HG02840 (cell line): ENCODE measurements around the gene ALOX15B.
"Not testable (repeated sequence)": the region's sequence is repeated elsewhere in the genome, so short reads cannot be mapped to it uniquely, and the experiment has no call there.

Source experiments
- ATAC-seq: cut with Tn5 transposase; IDR thresholded peaks from one replicate; pipeline ENCODE4 v1.9.1; 2021; ENCODE audit warnings: mild to moderate bottlenecking, moderate library complexity, moderate number of reproducible peaks; ENCODE audit not compliant: unreplicated experiment, low FRiP score

The ALOX15B gene

GRCh38 chr17:8012996-8013640 is 25.7 kb upstream of the ALOX15B start:
- ATAC-seq = no peak

DNA sequence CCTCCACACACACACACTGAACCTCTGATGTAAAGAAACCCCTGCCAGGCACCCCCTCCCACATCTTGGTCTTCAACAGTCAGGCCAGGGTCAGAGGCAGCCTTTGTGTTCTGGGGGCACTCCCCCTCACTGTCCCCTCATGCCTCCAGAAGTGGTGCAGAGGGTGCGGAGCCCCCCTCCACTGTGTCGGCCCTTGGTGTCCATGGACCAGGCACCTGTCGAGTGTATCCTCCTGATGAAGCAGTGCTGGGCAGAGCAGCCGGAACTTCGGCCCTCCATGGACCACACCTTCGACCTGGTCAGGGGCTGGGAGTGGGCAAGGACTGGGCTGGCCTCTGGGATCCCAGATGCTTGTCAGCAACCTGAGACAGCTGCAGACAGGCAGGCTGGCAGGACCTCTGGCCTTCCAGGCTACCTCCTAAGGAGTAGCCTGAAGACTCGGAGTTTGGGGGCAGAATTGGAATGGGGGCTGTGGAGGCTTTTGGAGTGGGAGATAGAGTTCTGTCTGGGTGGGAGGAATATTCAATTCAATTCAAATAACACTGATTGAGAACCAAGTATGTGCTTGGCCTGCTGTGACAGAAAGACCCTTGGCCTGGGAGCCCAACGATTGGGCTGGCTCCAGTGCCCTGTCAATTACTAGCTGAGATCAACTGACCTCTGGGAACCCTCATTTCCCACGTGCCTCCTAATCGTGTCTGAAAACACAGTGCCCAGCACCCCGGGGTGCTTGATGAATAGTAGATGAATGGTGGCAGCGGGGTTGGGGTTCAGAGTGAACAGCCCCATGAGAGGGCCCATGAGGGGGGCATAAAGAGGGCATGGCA is 24.9 kb upstream of the ALOX15B start:
- ATAC-seq = no peak

DNA sequence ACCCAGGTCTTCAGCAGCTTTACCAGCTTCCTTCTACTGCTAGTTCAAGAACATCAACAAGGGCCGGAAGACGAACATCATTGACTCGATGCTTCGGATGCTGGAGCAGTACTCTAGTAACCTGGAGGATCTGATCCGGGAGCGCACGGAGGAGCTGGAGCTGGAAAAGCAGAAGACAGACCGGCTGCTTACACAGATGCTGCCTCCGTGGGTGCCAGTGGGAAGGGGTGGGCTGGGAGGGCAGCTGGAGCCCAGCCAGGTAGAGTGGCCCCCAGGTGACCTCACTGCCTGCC is 24.4 kb upstream of the ALOX15B start:
- ATAC-seq = no peak

GRCh38 chr17:8015236-8015956 is 23.5 kb upstream of the ALOX15B start:
- no peak for ATAC-seq

- ATAC-seq = no peak
Observed at GRCh38 chr17:8015957-8016631, 22.8 kb upstream of the ALOX15B start.

DNA sequence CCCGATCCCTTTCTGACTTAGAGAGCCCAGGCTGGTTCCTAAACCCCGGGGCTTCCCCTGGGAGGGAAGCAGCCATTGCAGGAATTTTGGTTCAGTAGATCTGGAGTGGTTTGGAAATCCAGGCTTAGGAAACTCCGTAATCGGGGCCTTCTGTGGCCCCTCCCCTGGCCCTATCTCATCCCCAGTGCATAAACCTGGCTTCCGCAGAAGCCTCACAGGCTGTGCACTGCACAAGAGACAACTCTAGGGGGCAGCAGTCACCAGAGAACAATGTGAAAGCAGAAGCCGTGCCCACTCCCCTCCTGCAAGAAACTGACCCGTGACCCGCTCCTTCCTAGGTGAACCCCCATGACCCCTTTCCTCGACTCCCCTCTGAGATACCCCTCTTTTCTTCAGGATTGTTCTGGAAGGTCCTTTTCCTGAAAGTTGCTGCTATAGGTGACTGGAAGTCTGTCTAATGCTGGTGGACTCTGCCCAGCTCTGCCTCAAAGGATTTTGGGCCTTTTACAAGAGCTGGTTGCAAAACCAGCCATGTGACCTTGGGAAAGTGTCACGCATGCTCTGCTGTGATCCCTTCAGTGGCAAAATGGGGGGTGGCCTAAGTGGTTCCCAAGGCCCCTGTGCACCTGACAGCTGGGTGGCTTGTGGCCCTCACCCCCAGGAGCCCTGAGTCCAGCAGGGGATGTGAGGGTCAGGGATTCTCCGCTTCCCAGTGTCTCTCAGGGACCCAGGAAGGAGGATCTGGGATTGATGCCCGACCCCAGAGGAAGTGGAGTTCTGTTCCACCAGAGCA is 22.0 kb upstream of the ALOX15B start:
- no peak for ATAC-seq

- ATAC-seq = no peak
Observed at GRCh38 chr17:8018436-8018835, 20.4 kb upstream of the ALOX15B start.

GRCh38 chr17:8019166-8019565 is 19.7 kb upstream of the ALOX15B start:
- ATAC-seq = no peak

DNA sequence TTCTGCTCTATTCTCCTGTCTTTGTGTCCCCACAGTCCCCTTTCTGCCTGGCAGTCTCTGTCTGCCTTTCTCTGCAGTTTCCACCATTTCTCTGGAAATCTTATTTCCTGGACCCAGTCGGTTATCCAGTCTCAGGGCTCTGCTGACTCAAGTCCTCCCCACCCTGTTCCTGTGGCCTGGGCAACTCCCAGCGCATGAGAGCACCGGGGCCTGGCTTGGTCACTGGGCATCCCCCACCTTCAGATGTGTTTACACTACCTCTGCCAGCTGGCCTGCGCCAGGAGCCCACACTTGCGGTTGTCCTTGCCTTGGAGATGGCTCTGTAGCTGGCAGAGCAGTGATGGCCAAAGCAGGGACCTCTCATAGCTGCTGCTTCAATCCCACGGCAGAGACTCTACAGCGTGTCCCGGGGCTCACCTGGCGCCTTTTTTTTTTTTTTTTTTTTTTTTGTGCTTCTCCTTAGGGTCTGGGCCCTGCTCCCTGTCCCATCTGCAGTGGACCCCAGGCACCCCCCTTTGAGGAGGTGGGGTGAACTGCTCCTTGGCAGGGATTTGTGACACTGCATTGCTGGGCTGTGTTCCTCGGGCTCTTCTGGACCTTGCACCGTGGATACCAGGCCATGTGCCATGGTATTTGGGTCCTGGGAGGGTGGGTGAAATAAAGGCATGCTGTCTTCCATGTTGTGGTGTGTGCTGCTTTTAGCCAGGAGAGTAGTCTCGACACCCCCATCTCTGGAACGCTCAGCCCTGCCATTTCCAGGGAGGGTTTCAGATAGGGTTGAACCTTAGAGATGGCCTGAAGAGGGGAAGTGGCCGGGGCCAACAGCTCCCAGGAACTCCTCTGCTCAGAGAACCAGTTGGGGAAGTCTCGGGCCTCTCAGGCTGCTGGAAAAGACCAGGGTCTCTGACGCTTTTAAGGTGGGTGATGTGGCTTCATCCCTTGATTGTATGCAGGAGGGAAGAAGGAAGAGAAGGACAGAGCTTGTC is 18.9 kb upstream of the ALOX15B start:
- ATAC-seq = no peak

DNA sequence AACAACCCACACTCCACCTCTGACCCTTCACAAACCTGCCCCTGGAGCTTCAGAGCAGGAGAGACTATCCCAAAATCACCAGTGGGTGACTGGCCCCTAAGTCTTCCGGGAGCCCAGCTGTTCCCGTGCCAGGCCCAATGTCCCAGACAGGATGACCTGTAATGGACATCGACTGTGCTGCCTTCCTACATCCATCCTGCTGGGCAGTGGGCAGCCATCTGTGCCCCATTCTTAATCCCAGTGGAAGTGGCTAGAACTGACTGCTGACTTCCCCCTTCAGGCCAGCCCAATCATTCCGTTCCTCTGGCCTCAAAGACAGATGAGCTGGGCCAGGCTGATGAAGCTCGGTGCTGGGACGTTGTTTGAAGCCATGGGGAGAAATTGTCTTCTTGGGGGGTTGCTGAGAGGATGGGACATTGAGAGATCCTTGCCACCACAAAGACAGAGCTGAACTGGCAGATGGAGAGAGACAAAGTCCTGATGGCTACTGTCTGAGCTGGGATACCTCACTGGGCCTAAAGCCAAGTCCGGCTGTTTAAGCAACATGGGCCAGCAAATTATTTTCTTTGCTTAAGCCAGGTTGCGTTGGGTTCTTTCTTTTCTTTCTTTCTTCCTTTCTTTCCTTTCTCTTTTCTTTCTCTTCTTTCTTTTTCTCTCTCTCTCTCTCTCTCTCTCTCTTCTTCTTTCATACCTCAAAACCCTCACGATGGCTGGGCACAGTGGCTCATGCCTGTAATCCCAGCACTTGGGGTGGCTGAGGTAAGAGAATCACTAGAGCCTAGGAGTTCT is 17.9 kb upstream of the ALOX15B start:
- no peak for ATAC-seq

DNA sequence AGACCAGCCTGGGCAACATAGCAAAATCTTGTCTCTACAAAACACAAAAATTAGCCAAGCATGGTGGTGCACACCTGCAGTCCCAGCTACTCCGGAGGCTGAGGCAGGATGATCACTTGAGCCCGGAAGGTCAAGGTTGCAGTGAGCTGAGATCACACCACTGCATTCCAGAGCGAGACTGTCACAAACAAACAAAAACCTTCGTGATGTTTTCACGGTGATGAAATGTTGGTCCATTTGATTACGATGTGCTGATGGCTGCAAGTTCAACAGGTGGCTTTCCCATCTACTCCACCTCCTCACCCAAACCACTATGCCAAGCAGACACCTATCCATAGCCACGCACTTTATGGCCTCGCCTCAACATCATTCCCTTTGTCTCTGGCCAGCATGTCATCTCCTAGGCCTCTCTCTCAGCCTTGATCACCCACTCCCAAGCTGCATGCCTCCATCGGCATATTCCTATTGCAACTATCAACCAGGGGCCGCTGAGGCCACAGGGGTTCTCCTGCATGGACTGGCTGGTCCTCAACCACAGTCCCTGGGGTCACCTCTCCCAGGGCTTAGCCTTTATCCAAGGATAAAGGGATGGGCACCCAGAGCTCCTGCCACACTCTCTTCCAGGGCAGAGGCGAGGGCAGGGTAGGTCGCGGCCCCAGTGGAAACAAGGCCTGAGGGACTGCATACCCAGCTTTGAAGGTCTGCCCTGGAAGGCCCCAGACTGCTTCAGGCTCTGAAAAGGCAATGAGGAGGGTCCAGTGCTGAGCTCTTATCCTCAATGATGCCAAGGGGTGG is 17.1 kb upstream of the ALOX15B start:
- no peak for ATAC-seq

DNA sequence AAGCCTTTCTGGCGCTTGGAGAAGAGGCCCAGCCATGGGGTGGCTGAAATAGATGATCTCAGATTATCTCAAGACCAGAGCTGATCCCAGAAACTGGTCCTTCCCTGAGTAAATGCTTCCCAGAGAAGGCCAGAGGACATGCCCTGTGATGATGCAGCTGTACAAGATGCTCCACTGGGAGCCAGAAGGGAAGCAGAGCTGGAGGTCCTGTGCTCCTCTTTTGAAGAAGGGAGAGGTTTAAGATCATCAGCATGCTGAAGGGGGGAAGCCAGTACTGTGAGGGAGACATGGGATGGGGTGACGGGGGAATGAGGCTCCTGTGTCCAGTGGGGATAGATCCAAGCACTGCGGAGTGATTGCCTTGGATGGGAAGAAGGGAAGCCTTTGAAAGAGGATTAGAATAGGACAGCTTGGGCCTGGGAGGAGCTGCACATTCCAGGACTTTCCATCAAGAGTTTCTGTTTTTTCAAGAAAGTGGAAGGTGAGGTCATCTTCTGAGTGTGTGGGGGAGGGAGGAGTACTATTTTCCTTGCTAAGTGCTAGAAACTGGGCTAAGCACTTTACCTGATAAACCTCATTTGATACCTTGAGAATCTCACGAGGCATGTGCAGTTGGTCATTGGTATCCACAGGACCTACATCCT is 16.4 kb upstream of the ALOX15B start:
- ATAC-seq = no peak

DNA sequence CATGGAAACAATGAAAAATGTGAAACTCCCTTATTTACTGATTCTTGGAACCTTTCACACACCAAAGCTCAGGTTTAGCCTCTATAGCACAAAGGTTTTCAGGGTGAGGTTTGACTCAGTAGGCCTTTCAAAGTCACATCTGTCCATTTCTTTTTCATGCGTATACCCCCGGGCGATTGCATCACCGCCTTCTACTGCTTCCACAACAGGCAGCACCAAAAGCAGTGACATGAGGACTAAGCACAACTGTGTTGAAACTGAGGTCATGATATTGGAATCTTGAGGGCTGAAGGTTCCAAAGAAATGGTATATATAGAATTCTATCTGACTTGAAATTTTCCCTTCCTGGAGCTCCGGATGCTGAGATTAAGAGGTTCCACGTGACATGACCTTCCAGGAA is 14.7 kb upstream of the ALOX15B start:
- ATAC-seq = not testable (repeated sequence)

- ATAC-seq = no peak
Observed at GRCh38 chr17:8025176-8025911, 13.5 kb upstream of the ALOX15B start.

DNA sequence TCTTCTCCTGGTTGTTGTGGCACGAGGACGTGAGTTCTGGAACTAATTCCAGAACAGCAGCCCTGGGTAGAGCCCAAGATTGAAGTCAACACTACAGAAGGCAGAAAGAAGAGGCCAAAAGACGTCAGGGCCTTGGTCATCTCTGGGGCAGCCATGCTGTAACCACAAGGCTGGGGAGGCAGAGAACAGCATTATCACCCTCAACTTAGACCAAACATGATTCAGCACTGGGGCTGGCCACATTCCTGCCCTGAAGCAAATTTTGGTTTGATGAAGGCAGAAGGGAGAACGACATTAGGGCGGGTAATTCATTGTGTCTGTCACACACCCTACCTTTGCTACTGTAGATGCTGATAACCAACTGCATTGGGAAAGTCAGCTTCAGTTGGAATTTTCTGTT is 9.7 kb upstream of the ALOX15B start:
- no peak for ATAC-seq

- ATAC-seq = no peak
Observed at GRCh38 chr17:8031261-8031661, 7.6 kb upstream of the ALOX15B start.
